Endothelial cell of umbilical vein (primary cell): Measurements from ENCODE around the gene KCNH8.

Experiments
- EZH2 ChIP-seq: IDR thresholded peaks from 2 replicates; pipeline ENCODE4 v1.6.1; 2012; ENCODE audit warnings: borderline replicate concordance, low read depth, mild to moderate bottlenecking, moderate library complexity, low read length, inconsistent platforms; ENCODE audit not compliant: severe bottlenecking
- FOS ChIP-seq: IDR thresholded peaks from 2 replicates; pipeline ENCODE4 v1.6.1; 2011; ENCODE audit warnings: mild to moderate bottlenecking, low read length, moderate library complexity, borderline replicate concordance; ENCODE audit not compliant: insufficient read depth
- GATA2 ChIP-seq: IDR thresholded peaks from 2 replicates; pipeline ENCODE4 v1.7.0; 2011; ENCODE audit warnings: low read depth, mild to moderate bottlenecking, moderate library complexity, mixed read lengths, low read length; ENCODE audit not compliant: insufficient read length, insufficient read depth
- JUN ChIP-seq: IDR thresholded peaks from 2 replicates; pipeline ENCODE4 v1.6.1; 2011; ENCODE audit warnings: borderline replicate concordance, low read depth; ENCODE audit not compliant: insufficient read length, insufficient read depth
- MAX ChIP-seq: IDR thresholded peaks from 2 replicates; pipeline ENCODE4 v1.6.1; 2011; ENCODE audit not compliant: insufficient read depth, insufficient read length
- MYC ChIP-seq: IDR thresholded peaks from one replicate; pipeline ENCODE4 v1.6.1; 2011; ENCODE audit warnings: mild to moderate bottlenecking, low read depth, low read length
- POLR2A ChIP-seq: IDR thresholded peaks from 2 replicates; pipeline ENCODE4 v1.6.1; 2012; ENCODE audit warnings: low read depth, mild to moderate bottlenecking, control low read depth, low read length
- POLR2AphosphoS5 ChIP-seq: IDR thresholded peaks from 2 replicates; pipeline ENCODE4 v1.6.1; 2012; ENCODE audit warnings: low read depth, mild to moderate bottlenecking, control low read depth, low read length, moderate library complexity; ENCODE audit not compliant: insufficient read depth
- TF ChIP-seq, protein P1 (sequence below), 2 donors: IDR thresholded peaks; 1 replicate in 1 of 2; 2 replicates in 1 of 2; pipeline ENCODE4 v1.5.1; 2011; ENCODE audit warnings: low read length in 2 of 2, mild to moderate bottlenecking in 2 of 2, moderate library complexity in 2 of 2, control low read depth in 1 of 2, inconsistent platforms in 1 of 2, low read depth in 1 of 2; ENCODE audit not compliant: insufficient read depth in 1 of 2; ENCODE audit errors: extremely low read depth in 1 of 2

DNA sequence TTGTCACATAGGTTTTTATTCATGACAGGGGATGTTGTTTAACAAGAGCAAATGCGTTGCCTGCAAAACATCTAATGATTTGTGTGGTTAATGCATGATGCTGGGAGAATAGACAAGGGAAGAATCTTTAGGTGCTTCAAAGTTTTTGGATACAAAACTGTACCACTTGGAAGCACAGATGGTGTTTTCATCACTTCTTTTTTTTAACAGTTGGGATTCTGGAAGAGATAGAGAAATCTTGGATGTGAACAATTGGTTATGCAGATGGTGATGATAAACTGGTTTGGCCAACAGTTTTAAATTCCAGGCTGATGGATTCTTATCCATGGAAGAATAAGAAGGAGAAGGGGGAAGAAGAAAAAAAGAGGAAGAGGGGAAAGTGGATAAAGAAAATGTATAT, 379.4 kb downstream of the KCNH8 start:
- TF ChIP-seq, protein P1, sequence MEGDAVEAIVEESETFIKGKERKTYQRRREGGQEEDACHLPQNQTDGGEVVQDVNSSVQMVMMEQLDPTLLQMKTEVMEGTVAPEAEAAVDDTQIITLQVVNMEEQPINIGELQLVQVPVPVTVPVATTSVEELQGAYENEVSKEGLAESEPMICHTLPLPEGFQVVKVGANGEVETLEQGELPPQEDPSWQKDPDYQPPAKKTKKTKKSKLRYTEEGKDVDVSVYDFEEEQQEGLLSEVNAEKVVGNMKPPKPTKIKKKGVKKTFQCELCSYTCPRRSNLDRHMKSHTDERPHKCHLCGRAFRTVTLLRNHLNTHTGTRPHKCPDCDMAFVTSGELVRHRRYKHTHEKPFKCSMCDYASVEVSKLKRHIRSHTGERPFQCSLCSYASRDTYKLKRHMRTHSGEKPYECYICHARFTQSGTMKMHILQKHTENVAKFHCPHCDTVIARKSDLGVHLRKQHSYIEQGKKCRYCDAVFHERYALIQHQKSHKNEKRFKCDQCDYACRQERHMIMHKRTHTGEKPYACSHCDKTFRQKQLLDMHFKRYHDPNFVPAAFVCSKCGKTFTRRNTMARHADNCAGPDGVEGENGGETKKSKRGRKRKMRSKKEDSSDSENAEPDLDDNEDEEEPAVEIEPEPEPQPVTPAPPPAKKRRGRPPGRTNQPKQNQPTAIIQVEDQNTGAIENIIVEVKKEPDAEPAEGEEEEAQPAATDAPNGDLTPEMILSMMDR (IDR thresholded peaks at IDR 0.05; ENCODE audit: extremely low read depth in 1 of 2, insufficient read depth in 1 of 2, low read depth in 1 of 2, low read length in 2 of 2), result no peak
- TF ChIP-seq EZH2 (no peak), MAX (no peak), POLR2A (no peak), POLR2AphosphoS5 (no peak), MYC (no peak), FOS (no peak), JUN (no peak), GATA2 (no peak)
